H1 (cell line): ENCODE measurements around the gene KATNAL2. TPM values are rescaled to one million over a fixed set of nuclear protein-coding genes. Genes with fewer than 3 reads are reported as not detected.

Source experiments
- ATF2 ChIP-seq: IDR thresholded peaks from 2 replicates; pipeline ENCODE4 v1.6.1; 2012; ENCODE audit warnings: low read length, inconsistent platforms
- KDM4A ChIP-seq: IDR thresholded peaks from one replicate; pipeline ENCODE4 v1.7.1; 2012; ENCODE audit warnings: low read depth, mild to moderate bottlenecking, moderate library complexity, low read length, inconsistent platforms; ENCODE audit not compliant: severe bottlenecking
- RNF2 ChIP-seq: fragments of 200-900, 300-1000 bp; sonication (generic); IDR thresholded peaks from 2 replicates; pipeline ENCODE4 v1.7.1; 2016; ENCODE audit warnings: borderline replicate concordance, low read depth, mild to moderate bottlenecking, antibody characterized with exemption, low read length; ENCODE audit not compliant: poor library complexity, severe bottlenecking; ENCODE audit errors: missing control alignments
- RXRA ChIP-seq: IDR thresholded peaks from 2 replicates; pipeline ENCODE4 v1.6.1; 2011; ENCODE audit warnings: low read depth, mild to moderate bottlenecking, low read length, moderate library complexity; ENCODE audit not compliant: insufficient read depth
- TAF1 ChIP-seq: IDR thresholded peaks from 2 replicates; pipeline ENCODE4 v1.6.1; 2011; ENCODE audit warnings: mild to moderate bottlenecking, low read depth, low read length
- TBP ChIP-seq: IDR thresholded peaks from 2 replicates; pipeline ENCODE4 v1.6.1; 2011; ENCODE audit warnings: low read depth, low read length, improper control_type of control experiment
- TCF12 ChIP-seq: IDR thresholded peaks from 2 replicates; pipeline ENCODE4 v1.6.1; 2011; ENCODE audit warnings: low read depth, mild to moderate bottlenecking, low read length
- polyA plus RNA-seq, 7 experiments: library from polyadenylated mRNA; depleted of rRNA in 3 of 7; stranded (reverse) in 5 of 7; unstranded in 2 of 7; fragments of >200 nt in 5 of 7; fragments of 200-250 nt in 2 of 7; gene quantifications; 1 replicate in 5 of 7; 2 replicates in 1 of 7; 4 replicates in 1 of 7; pipeline versions ENCODE4 v1.2.1 to v1.2.3, GENCODE V29; 2011 to 2013; ENCODE audit warnings: missing spikeins in 2 of 7, mixed read lengths in 2 of 7
- total RNA-seq: library from RNA; stranded (reverse); fragmentation: NEBNext Ultra II Directional; extraction: Animal tissue kit (Norgen Biotek cat#: 25700); gene quantifications from 2 replicates; pipeline ENCODE4 v1.2.1, GENCODE V29; 2021
- TF ChIP-seq, protein P1 (sequence below): fragments of 300-600 bp; sonication (generic); IDR thresholded peaks from 2 replicates; pipeline ENCODE4 v1.7.1; 2012; ENCODE audit warnings: low read length, moderate library complexity, mild to moderate bottlenecking, inconsistent platforms; ENCODE audit not compliant: insufficient replicate concordance

KATNAL2 gene
- total and polyA plus RNA-seq, 2 of the 8 experiments (the other 6 are each of a cell fraction or from before 2014, with no cell fraction given) = 10.0 to 15.2 TPM

DNA sequence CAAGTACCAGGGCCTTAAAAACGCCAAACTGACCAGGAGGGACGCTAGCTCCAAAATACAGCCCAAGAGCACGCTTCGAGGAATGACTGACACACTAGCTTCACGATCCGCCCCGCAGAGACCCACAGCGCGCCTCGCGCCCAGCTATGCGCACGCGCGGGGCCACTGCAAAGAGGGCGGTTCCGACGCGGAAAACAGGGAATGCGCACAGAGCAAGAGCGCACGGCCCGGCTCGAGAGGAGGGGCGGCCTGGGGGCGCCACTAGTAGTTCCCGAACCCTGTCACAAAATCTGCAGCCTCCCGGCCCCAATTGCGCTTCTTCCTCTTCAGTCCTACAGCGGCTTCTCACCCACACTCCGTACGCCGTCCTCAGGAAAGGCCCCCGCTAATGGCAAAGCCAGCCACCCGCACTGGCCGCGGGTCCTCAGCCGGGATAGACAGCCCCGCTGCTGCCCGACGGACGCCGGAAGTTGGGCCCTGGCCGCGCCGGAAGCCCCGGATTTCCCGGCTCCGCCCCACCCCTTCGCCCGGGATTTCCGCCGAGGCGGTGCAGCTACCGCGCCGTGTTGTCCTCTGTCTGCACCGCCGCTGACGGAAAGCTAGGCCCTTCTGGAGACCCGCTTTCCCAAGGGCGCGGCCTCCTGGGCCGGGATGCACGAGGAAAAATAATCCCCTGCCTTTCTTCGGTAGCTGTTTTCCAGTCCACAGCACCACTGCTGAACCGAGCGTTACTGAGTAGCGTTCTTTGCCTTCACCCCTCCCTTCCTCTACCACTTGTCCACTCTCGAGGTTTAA, 232.8 kb downstream of the KATNAL2 start, which contains the start of gene HDHD2 (continued):
- TF ChIP-seq KDM4A = peak; percentile 23
- TF ChIP-seq RXRA = no peak
- TF ChIP-seq TCF12 = no peak
- TF ChIP-seq, protein P1, sequence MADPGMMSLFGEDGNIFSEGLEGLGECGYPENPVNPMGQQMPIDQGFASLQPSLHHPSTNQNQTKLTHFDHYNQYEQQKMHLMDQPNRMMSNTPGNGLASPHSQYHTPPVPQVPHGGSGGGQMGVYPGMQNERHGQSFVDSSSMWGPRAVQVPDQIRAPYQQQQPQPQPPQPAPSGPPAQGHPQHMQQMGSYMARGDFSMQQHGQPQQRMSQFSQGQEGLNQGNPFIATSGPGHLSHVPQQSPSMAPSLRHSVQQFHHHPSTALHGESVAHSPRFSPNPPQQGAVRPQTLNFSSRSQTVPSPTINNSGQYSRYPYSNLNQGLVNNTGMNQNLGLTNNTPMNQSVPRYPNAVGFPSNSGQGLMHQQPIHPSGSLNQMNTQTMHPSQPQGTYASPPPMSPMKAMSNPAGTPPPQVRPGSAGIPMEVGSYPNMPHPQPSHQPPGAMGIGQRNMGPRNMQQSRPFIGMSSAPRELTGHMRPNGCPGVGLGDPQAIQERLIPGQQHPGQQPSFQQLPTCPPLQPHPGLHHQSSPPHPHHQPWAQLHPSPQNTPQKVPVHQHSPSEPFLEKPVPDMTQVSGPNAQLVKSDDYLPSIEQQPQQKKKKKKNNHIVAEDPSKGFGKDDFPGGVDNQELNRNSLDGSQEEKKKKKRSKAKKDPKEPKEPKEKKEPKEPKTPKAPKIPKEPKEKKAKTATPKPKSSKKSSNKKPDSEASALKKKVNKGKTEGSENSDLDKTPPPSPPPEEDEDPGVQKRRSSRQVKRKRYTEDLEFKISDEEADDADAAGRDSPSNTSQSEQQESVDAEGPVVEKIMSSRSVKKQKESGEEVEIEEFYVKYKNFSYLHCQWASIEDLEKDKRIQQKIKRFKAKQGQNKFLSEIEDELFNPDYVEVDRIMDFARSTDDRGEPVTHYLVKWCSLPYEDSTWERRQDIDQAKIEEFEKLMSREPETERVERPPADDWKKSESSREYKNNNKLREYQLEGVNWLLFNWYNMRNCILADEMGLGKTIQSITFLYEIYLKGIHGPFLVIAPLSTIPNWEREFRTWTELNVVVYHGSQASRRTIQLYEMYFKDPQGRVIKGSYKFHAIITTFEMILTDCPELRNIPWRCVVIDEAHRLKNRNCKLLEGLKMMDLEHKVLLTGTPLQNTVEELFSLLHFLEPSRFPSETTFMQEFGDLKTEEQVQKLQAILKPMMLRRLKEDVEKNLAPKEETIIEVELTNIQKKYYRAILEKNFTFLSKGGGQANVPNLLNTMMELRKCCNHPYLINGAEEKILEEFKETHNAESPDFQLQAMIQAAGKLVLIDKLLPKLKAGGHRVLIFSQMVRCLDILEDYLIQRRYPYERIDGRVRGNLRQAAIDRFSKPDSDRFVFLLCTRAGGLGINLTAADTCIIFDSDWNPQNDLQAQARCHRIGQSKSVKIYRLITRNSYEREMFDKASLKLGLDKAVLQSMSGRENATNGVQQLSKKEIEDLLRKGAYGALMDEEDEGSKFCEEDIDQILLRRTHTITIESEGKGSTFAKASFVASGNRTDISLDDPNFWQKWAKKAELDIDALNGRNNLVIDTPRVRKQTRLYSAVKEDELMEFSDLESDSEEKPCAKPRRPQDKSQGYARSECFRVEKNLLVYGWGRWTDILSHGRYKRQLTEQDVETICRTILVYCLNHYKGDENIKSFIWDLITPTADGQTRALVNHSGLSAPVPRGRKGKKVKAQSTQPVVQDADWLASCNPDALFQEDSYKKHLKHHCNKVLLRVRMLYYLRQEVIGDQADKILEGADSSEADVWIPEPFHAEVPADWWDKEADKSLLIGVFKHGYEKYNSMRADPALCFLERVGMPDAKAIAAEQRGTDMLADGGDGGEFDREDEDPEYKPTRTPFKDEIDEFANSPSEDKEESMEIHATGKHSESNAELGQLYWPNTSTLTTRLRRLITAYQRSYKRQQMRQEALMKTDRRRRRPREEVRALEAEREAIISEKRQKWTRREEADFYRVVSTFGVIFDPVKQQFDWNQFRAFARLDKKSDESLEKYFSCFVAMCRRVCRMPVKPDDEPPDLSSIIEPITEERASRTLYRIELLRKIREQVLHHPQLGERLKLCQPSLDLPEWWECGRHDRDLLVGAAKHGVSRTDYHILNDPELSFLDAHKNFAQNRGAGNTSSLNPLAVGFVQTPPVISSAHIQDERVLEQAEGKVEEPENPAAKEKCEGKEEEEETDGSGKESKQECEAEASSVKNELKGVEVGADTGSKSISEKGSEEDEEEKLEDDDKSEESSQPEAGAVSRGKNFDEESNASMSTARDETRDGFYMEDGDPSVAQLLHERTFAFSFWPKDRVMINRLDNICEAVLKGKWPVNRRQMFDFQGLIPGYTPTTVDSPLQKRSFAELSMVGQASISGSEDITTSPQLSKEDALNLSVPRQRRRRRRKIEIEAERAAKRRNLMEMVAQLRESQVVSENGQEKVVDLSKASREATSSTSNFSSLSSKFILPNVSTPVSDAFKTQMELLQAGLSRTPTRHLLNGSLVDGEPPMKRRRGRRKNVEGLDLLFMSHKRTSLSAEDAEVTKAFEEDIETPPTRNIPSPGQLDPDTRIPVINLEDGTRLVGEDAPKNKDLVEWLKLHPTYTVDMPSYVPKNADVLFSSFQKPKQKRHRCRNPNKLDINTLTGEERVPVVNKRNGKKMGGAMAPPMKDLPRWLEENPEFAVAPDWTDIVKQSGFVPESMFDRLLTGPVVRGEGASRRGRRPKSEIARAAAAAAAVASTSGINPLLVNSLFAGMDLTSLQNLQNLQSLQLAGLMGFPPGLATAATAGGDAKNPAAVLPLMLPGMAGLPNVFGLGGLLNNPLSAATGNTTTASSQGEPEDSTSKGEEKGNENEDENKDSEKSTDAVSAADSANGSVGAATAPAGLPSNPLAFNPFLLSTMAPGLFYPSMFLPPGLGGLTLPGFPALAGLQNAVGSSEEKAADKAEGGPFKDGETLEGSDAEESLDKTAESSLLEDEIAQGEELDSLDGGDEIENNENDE = no peak
- TF ChIP-seq ATF2 = no peak
- TF ChIP-seq TBP = no peak
- no peak for TF ChIP-seq RNF2
- peak; percentile 76 for TF ChIP-seq TAF1
